ENCODE results near the gene SET.

The SET gene

GRCh38 chr9:128669786-128670185, 19.2 kb upstream of the SET start:
- no peak for ATAC-seq
- no peak for TF ChIP-seq ZFP3 (CRISPR knock-in tag; IDR thresholded peaks at IDR 0.05)
- TF ChIP-seq PPARA (CRISPR knock-in tag; IDR thresholded peaks at IDR 0.05; ENCODE audit: borderline replicate concordance) = no peak
- TF ChIP-seq SNAI2 (CRISPR knock-in tag; IDR thresholded peaks at IDR 0.05) = no peak
- no peak for TF ChIP-seq OSR1 (CRISPR knock-in tag; IDR thresholded peaks at IDR 0.05)
- TF ChIP-seq ZFP30 (CRISPR knock-in tag; IDR thresholded peaks at IDR 0.05) = no peak
- TF ChIP-seq GLIS3 (CRISPR knock-in tag; IDR thresholded peaks at IDR 0.05) = no peak
- TF ChIP-seq ZC3H10 (CRISPR knock-in tag; IDR thresholded peaks at IDR 0.05) = no peak

- TF ChIP-seq TCF4 (CRISPR knock-in tag; IDR thresholded peaks at IDR 0.05; ENCODE audit: borderline replicate concordance) (no peak), ESRRG (CRISPR knock-in tag; IDR thresholded peaks at IDR 0.05) (no peak), ZNF70 (CRISPR knock-in tag; IDR thresholded peaks at IDR 0.05) (no peak), PPARA (CRISPR knock-in tag; IDR thresholded peaks at IDR 0.05; ENCODE audit: borderline replicate concordance) (no peak), BACH2 (CRISPR knock-in tag; IDR thresholded peaks at IDR 0.05; ENCODE audit: borderline replicate concordance) (no peak), CSDC2 (CRISPR knock-in tag; IDR thresholded peaks at IDR 0.05) (no peak)
- ATAC-seq = no peak
Observed at GRCh38 chr9:128675382-128675781, 13.6 kb upstream of the SET start.

GRCh38 chr9:128677794-128678193, 11.2 kb upstream of the SET start:
- no peak for ATAC-seq
- TF ChIP-seq ZNF70 (CRISPR knock-in tag; IDR thresholded peaks at IDR 0.05) = no peak
- TF ChIP-seq ESRRG (CRISPR knock-in tag; IDR thresholded peaks at IDR 0.05) = no peak
- TF ChIP-seq PPARA (CRISPR knock-in tag; IDR thresholded peaks at IDR 0.05; ENCODE audit: borderline replicate concordance) = no peak
- no peak for TF ChIP-seq OSR1 (CRISPR knock-in tag; IDR thresholded peaks at IDR 0.05)
- no peak for TF ChIP-seq SNAI2 (CRISPR knock-in tag; IDR thresholded peaks at IDR 0.05)
- TF ChIP-seq CREB5 (CRISPR knock-in tag; IDR thresholded peaks at IDR 0.05; ENCODE audit: low read depth) = no peak
- no peak for TF ChIP-seq RARB (CRISPR knock-in tag; IDR thresholded peaks at IDR 0.05)
- no peak for TF ChIP-seq ZFP30 (CRISPR knock-in tag; IDR thresholded peaks at IDR 0.05)
- no peak for TF ChIP-seq ZC3H10 (CRISPR knock-in tag; IDR thresholded peaks at IDR 0.05)
- TF ChIP-seq CSDC2 (CRISPR knock-in tag; IDR thresholded peaks at IDR 0.05) = no peak
- TF ChIP-seq TCF4 (CRISPR knock-in tag; IDR thresholded peaks at IDR 0.05; ENCODE audit: borderline replicate concordance) = no peak
- TF ChIP-seq ZNF565 (CRISPR knock-in tag; conservative IDR thresholded peaks at IDR 0.05; ENCODE audit: low read depth) = no peak
- no peak for TF ChIP-seq TSHZ2 (CRISPR knock-in tag; IDR thresholded peaks at IDR 0.05)

GRCh38 chr9:128683340-128684064, 5.5 kb upstream of the SET start:
- no peak for ATAC-seq
- TF ChIP-seq TSHZ2 (CRISPR knock-in tag; IDR thresholded peaks at IDR 0.05) = no peak
- no peak for TF ChIP-seq PATZ1 (CRISPR knock-in tag; IDR thresholded peaks at IDR 0.05; ENCODE audit: borderline replicate concordance)
- TF ChIP-seq OSR1 (CRISPR knock-in tag; IDR thresholded peaks at IDR 0.05) = no peak
- no peak for TF ChIP-seq ZNF70 (CRISPR knock-in tag; IDR thresholded peaks at IDR 0.05)
- no peak for TF ChIP-seq ESRRG (CRISPR knock-in tag; IDR thresholded peaks at IDR 0.05)
- TF ChIP-seq ZC3H10 (CRISPR knock-in tag; IDR thresholded peaks at IDR 0.05) = no peak
- no peak for TF ChIP-seq ZNF565 (CRISPR knock-in tag; conservative IDR thresholded peaks at IDR 0.05; ENCODE audit: low read depth)
- TF ChIP-seq ZFP30 (CRISPR knock-in tag; IDR thresholded peaks at IDR 0.05) = no peak
